ENCODE measurements around the gene HORMAD2. TPM values are rescaled to one million over a fixed set of nuclear protein-coding genes. Genes with fewer than 3 reads are reported as not detected.
"Not testable (repeated sequence)": the region's sequence is repeated elsewhere in the genome, so short reads cannot be mapped to it uniquely, and the experiment has no call there.

The HORMAD2 gene
- total RNA-seq, 6 donors from 2014 or later, result 0.80 TPM; not detected in 5

DNA sequence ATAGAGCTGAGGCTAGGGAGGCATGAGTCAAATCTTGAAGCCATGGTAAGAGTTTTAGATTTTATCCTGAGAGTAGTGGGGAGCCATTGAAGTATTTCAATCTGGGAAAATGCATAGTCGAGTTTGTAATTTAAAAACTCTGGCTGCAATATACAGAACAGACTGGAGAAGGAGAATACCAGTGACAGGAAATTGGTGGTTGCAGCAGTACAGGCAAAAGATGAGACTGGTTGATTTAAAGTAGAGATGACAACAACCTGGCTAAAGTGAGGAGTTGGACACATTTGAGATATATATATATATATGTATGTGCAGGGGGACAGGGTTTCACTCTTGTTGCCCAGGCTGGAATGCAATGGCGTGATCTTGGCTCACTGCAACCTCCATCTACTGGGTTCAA lies 6.2 kb downstream of the HORMAD2 start:
- Histone ChIP-seq H3K4me1 (peaks cover 0 to 7% (median 0%) of the 10 kb centered on the region in 4 donors), H3K36me3 (no peaks in the 10 kb centered on the region), H3K27ac (no peak overlapping the region), H3K27me3 (no peaks in the 10 kb centered on the region), H3K4me3 (no peak overlapping the region), H3K9me3 (no peaks in the 10 kb centered on the region)
- DNase-seq (no peak), ATAC-seq (ENCODE audit: low FRiP score in 2 of 2) (no peak)
- WGBS, 2 donors, result 76 to 91% methylated on average over 2 of the region's 2 CpGs
- TF ChIP-seq CTCF (IDR thresholded peaks at IDR 0.05) (no peak), EP300 (IDR thresholded peaks at IDR 0.05) (no peak), POLR2AphosphoS5 (IDR thresholded peaks at IDR 0.05) (no peak)

DNA sequence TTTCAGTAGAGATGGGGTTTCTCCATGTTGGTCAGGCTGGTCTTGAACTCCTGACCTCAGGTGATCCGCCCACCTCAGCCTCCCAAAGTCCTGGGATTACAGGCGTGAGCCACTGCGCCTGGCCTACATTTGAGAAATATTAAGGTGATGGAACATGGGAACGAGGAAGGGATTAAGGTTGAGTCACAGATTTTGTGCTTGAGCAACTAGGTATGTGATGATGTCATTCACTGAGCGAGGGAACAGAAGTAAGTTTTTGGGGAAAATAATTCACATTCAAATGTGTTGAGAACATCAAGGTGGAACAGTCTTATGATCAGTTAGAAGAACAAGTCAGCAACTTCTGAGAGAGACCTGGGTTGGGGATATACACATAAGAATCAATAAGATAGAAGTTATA lies 6.8 kb downstream of the HORMAD2 start:
- not testable (repeated sequence) for H3K4me3 ChIP-seq; H3K36me3 ChIP-seq; ATAC-seq (ENCODE audit: low FRiP score in 2 of 2); H3K27ac ChIP-seq; H3K27me3 ChIP-seq; DNase-seq; H3K4me1 ChIP-seq; H3K9me3 ChIP-seq
- 79% methylated on average over 5 of the region's 5 CpGs for WGBS, 2 donors

GRCh38 chr22:30087611-30088010 lies 7.3 kb downstream of the HORMAD2 start:
- no peak for TF ChIP-seq POLR2AphosphoS5 (IDR thresholded peaks at IDR 0.05)
- TF ChIP-seq CTCF (IDR thresholded peaks at IDR 0.05), result no peak
- H3K27ac ChIP-seq, result no peak overlapping the region
- ATAC-seq (ENCODE audit: low FRiP score in 2 of 2), result no peak

GRCh38 chr22:30088468-30088867 lies 8.2 kb downstream of the HORMAD2 start:
- no peak for ATAC-seq (ENCODE audit: low FRiP score in 2 of 2)
- Histone ChIP-seq H3K9me3 (no peaks in the 10 kb centered on the region), H3K36me3 (no peaks in the 10 kb centered on the region), H3K27ac (no peak overlapping the region), H3K4me1 (peaks cover 0 to 7% (median 0%) of the 10 kb centered on the region in 4 donors), H3K4me3 (no peak overlapping the region), H3K27me3 (no peaks in the 10 kb centered on the region)
- TF ChIP-seq POLR2AphosphoS5 (IDR thresholded peaks at IDR 0.05), result no peak
- TF ChIP-seq POLR2A (IDR thresholded peaks at IDR 0.05), result no peak
- no peak for TF ChIP-seq CTCF (IDR thresholded peaks at IDR 0.05)
- TF ChIP-seq EP300 (IDR thresholded peaks at IDR 0.05), result no peak
- no peak for DNase-seq

More at GRCh38 chr22:30087611-30088010, 7.3 kb downstream of the HORMAD2 start:
- H3K36me3 ChIP-seq, result no peaks in the 10 kb centered on the region
- no peak overlapping the region for H3K4me3 ChIP-seq
- H3K4me1 ChIP-seq, result peaks cover 0 to 7% (median 0%) of the 10 kb centered on the region in 4 donors
- H3K27me3 ChIP-seq, result no peaks in the 10 kb centered on the region
- H3K9me3 ChIP-seq, result no peaks in the 10 kb centered on the region
- DNase-seq, result no peak

- no peak overlapping the region for H3K27ac ChIP-seq
- H3K9me3 ChIP-seq, result no peaks in the 10 kb centered on the region
- ATAC-seq (ENCODE audit: low FRiP score in 2 of 2), result no peak
- DNase-seq, result no peak
- no peak overlapping the region for H3K4me3 ChIP-seq
- H3K4me1 ChIP-seq, result peaks cover 0 to 7% (median 0%) of the 10 kb centered on the region in 4 donors
- TF ChIP-seq EP300 (IDR thresholded peaks at IDR 0.05) (no peak), POLR2AphosphoS5 (IDR thresholded peaks at IDR 0.05) (no peak), POLR2A (IDR thresholded peaks at IDR 0.05) (no peak), CTCF (IDR thresholded peaks at IDR 0.05) (no peak)
- no peaks in the 10 kb centered on the region for H3K27me3 ChIP-seq
- WGBS, 2 donors, result 76% methylated on average over 1 of the region's 1 CpG
- H3K36me3 ChIP-seq, result no peaks in the 10 kb centered on the region
Measured at GRCh38 chr22:30089655-30089974, 9.4 kb downstream of the HORMAD2 start.
